Vagina (tissue), 2 donors: ENCODE data around the gene GALNTL6.

Experiments
- POLR2AphosphoS5 ChIP-seq, 2 donors: sonication (generic); formaldehyde crosslinking; IDR thresholded peaks; one replicate each; pipeline ENCODE4 v1.9.0; 2017; ENCODE audit warnings: antibody characterized with exemption in 2 of 2, mild to moderate bottlenecking in 2 of 2, low read depth in 1 of 2; ENCODE audit not compliant: insufficient read depth in 1 of 2
- TF ChIP-seq, protein P1 (sequence below), 3 experiments: fragments of 450-650 bp in 2 of 3; fragments of 200-600 bp in 1 of 3; sonication (generic) in 1 of 3; IDR thresholded peaks; one replicate each; pipeline ENCODE4 v1.5.1; 2017 to 2019; ENCODE audit warnings: antibody characterized with exemption in 3 of 3, mild to moderate bottlenecking in 2 of 3, moderate library complexity in 2 of 3

DNA sequence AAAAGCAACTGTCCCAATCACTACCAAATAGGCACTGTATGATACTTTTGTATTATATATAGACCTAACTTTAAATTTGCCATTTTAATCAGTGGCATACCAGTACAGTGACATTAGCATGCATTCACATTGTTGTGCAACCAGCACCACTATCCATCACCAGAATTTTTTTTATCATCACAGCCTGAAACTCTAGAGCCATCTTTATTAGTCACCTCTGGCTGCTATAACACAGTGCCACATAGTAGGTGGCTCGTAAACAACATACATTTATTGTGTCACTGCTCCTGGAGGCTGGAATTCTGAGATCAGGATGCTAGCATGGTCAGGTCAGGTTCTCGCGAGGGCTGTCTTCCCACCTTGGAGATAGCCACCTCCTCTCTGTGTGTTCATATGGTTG lies 1167.0 kb downstream of the GALNTL6 start:
- TF ChIP-seq, protein P1, sequence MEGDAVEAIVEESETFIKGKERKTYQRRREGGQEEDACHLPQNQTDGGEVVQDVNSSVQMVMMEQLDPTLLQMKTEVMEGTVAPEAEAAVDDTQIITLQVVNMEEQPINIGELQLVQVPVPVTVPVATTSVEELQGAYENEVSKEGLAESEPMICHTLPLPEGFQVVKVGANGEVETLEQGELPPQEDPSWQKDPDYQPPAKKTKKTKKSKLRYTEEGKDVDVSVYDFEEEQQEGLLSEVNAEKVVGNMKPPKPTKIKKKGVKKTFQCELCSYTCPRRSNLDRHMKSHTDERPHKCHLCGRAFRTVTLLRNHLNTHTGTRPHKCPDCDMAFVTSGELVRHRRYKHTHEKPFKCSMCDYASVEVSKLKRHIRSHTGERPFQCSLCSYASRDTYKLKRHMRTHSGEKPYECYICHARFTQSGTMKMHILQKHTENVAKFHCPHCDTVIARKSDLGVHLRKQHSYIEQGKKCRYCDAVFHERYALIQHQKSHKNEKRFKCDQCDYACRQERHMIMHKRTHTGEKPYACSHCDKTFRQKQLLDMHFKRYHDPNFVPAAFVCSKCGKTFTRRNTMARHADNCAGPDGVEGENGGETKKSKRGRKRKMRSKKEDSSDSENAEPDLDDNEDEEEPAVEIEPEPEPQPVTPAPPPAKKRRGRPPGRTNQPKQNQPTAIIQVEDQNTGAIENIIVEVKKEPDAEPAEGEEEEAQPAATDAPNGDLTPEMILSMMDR (IDR thresholded peaks at IDR 0.05) = no peak
- TF ChIP-seq POLR2AphosphoS5 (IDR thresholded peaks at IDR 0.05; ENCODE audit: insufficient read depth in 1 of 2, low read depth in 1 of 2) = no peak
